GM19043 (cell line): ENCODE measurements around the gene DNTT.

ENCODE experiments used
- ATAC-seq: cut with Tn5 transposase; IDR thresholded peaks from one replicate; pipeline ENCODE4 v1.9.1; 2021; ENCODE audit warnings: low read depth; ENCODE audit not compliant: unreplicated experiment

Gene DNTT

GRCh38 chr10:96304230-96304629, at the start of gene DNTT:
DNTT (plus strand) TSS chr10:96304434; CDS start chr10:96304498, 64 bp downstream.
- no peak for ATAC-seq

- ATAC-seq: no peak
These were observed 49.3 kb upstream of the DNTT start for GRCh38 chr10:96254976-96255375.

- no peak for ATAC-seq
These were observed 48.5 kb upstream of the DNTT start for GRCh38 chr10:96255549-96256333.

- ATAC-seq: no peak
These were observed 46.3 kb upstream of the DNTT start for GRCh38 chr10:96257944-96258343.

DNA sequence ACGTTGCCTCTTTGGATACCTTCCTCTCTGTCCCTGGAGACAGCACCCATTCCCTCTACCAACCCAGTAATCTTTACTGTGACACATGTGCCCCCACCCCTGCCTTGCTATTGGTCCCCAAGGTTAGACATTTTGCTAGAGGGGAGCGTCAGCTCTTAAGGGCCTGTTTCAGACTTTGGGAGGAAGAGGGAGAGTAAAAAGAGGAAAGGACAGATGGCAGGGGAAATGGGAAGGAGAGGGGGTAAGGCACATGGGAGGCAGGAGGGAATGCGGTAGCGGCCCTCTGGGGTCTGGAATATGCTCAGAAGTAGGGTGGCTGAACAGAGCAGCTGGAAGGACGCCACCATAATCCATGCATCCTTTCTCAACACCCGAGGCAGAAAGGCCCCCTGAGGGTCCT, 45.1 kb upstream of the DNTT start:
- ATAC-seq: no peak

DNA sequence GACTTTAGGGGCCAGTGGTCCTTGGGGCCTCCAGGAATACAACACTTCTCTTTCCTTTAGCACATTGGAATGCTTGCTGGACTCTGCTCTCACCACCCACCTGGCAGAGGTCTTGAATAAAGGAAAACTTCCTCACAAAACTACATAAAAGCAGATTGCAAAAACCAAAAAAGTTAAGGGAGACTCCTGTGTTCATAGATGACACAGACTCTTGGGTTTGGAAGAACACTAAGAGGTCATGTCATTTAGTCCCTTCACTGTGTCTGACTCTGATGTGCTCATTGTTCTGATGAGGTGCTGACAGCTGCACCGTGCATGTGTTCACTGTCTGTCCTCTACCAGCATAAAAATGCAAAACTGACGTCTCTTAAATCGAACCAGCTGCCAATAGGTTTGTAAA, 44.2 kb upstream of the DNTT start:
- ATAC-seq: no peak

DNA sequence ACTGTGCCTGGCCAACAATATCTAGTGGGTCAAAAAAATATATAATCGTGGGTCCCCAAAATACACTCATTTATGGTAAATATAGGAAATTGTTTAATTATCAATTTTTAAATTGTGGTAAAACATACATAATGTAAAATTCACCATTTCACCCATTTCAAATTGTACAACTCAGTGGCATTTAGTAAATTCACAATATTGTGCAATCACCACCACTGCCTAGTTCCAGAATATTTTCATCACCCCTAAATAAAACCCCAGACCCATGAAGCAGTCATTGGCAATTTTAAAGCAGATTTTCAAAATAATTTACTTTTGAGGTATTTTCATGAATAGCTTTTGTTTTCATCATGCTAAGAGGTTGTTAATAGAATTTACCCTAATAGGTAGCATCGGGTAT, 43.1 kb upstream of the DNTT start:
- ATAC-seq: no peak

- ATAC-seq: no peak
These were observed 42.3 kb upstream of the DNTT start for GRCh38 chr10:96261930-96262329.

DNA sequence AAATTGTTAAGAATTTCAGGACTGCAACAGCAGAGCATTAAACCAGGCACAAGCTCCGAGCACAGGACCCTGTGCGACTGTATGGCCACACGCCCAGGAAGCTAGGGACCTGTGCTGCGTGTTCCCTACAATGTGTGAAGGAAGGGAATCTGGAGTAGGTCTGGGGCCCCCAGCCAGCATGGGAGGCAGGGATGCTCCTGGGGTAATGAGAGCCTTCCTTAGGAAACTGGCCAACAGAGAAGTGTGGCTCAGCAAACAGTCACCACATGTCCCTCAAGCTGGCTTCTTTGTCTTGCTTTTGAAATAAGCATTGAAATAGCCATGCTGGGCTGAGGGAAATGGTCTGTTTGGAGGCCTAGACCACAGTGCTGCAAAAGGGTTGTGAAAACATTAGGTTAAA, 41.1 kb upstream of the DNTT start:
- ATAC-seq: no peak

- no peak for ATAC-seq
These were observed 40.6 kb upstream of the DNTT start for GRCh38 chr10:96263669-96264068.

- no peak for ATAC-seq
These were observed 39.3 kb upstream of the DNTT start for GRCh38 chr10:96264938-96265337.

- ATAC-seq: no peak
These were observed 38.0 kb upstream of the DNTT start for GRCh38 chr10:96266118-96266770.

- no peak for ATAC-seq
These were observed 37.0 kb upstream of the DNTT start for GRCh38 chr10:96267234-96267705.

GRCh38 chr10:96268341-96268909, 35.8 kb upstream of the DNTT start:
- ATAC-seq: no peak

GRCh38 chr10:96269438-96270300, 34.6 kb upstream of the DNTT start:
- ATAC-seq: no peak

DNA sequence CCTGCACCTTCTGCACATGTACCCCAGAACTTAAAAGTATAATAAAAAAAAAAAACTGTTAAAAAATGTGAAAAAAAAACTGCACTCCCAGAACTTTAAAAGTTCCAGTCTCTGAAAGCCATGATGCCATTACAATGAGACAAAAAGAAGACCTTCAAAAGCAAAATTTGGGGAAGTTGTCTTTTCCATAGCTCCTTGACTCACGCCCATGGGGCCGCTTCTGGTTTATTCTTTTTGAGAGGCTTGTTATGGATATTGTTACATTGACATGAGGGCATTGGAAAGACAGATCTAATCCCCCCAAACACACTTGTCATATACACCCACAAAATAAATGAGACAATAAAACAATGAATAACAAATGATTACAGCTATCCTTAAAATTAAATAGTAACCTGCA, 33.7 kb upstream of the DNTT start:
- ATAC-seq: no peak

- peak; percentile 58 for ATAC-seq
These were observed 33.0 kb upstream of the DNTT start, which contains the start of gene BLNK for GRCh38 chr10:96271016-96271815. BLNK (minus strand) TSS chr10:96271569; CDS start chr10:96271398, 171 bp downstream.

GRCh38 chr10:96272316-96273280, 31.6 kb upstream of the DNTT start:
- no peak for ATAC-seq
